Natural killer cell (primary cell): ENCODE measurements around the gene SNAPC4. TPM values are rescaled to one million over a fixed set of nuclear protein-coding genes. Genes with fewer than 3 reads are reported as not detected.

Source experiments
- ATAC-seq, 3 donors: fragments of 150-1000 bp in 2 of 3; fragments of 200-7000 bp in 1 of 3; cut with Tn5 transposase; 1 replicate in 1 of 3; 2 replicates in 2 of 3; pipeline ENCODE4 v1.10.0; 2021; ENCODE audit warnings: mild to moderate bottlenecking in 2 of 3, moderate library complexity in 2 of 3
- DNase-seq, 2 donors: peaks; one replicate each; pipeline versions ENCODE4 v3.0.0 to v3.0.0-alpha.2; 2013 to 2021; ENCODE audit warnings: mixed read lengths in 1 of 2
- H3K27ac ChIP-seq: one replicate; pipeline ENCODE4 v1.5.1; 2013; ENCODE audit warnings: mild to moderate bottlenecking, low read length
- H3K27me3 ChIP-seq: one replicate; pipeline ENCODE4 v1.6.1; 2013; ENCODE audit warnings: low read length; ENCODE audit not compliant: control insufficient read depth, insufficient read depth
- H3K36me3 ChIP-seq: one replicate; pipeline ENCODE4 v1.6.1; 2013; ENCODE audit warnings: low read length; ENCODE audit not compliant: control insufficient read depth, insufficient read depth
- H3K4me1 ChIP-seq: one replicate; pipeline ENCODE4 v1.6.1; 2013; ENCODE audit warnings: low read length; ENCODE audit not compliant: control insufficient read depth, insufficient read depth
- H3K4me3 ChIP-seq: one replicate; pipeline ENCODE4 v1.5.1; 2013; ENCODE audit warnings: low read length
- H3K9me3 ChIP-seq: one replicate; pipeline ENCODE4 v1.6.1; 2013; ENCODE audit warnings: low read length; ENCODE audit not compliant: control insufficient read depth, insufficient read depth
- H3K27ac Mint-ChIP-seq, 2 donors: one replicate each; pipeline ENCODE4 v1.8.0; 2022; ENCODE audit warnings: mild to moderate bottlenecking in 2 of 2, mixed read lengths in 2 of 2, moderate library complexity in 1 of 2
- H3K27me3 Mint-ChIP-seq, 2 donors: one replicate each; pipeline ENCODE4 v1.8.0; 2022; ENCODE audit warnings: low read depth in 2 of 2, mixed read lengths in 2 of 2
- H3K36me3 Mint-ChIP-seq: one replicate; pipeline ENCODE4 v1.8.0; 2022; ENCODE audit warnings: mixed read lengths
- H3K4me1 Mint-ChIP-seq, 2 donors: one replicate each; pipeline ENCODE4 v1.8.0; 2022; ENCODE audit warnings: mixed read lengths in 2 of 2
- H3K4me3 Mint-ChIP-seq: one replicate; pipeline ENCODE4 v1.8.0; 2022; ENCODE audit warnings: mild to moderate bottlenecking, moderate library complexity, mixed read lengths
- H3K9me3 Mint-ChIP-seq, 2 donors: one replicate each; pipeline ENCODE4 v1.8.0; 2022; ENCODE audit warnings: mixed read lengths in 2 of 2
- CTCF ChIP-seq: fragments of 200-600 bp; IDR thresholded peaks from one replicate; pipeline ENCODE4 v1.8.0; 2022; ENCODE audit warnings: antibody characterized with exemption
- WGBS: methylation state at CpG from one replicate; pipeline ENCODE4 v1.1.7; 2013; ENCODE audit warnings: missing lambda C conversion rate; ENCODE audit not compliant: insufficient coverage; 5-methylcytosine and 5-hydroxymethylcytosine counted together
- intact Hi-C: fragments of 100-400 bp; cut with micrococcal nuclease; formaldehyde crosslinking; loops from one replicate; pipeline ENCODE4 v1.14.2; 2022
- total RNA-seq, 4 donors: library from RNA; stranded (reverse); fragments of 120-200 nt in 1 of 4; gene quantifications; one replicate each; pipeline versions ENCODE4 v1.2.3 to v1.2.4, GENCODE V29; 2013 to 2022

SNAPC4 gene
- total RNA-seq, 3 donors from 2014 or later (not counting 1 experiment from before 2014, with no cell fraction given): 9.0 to 11.3 (median 9.4) TPM

DNA sequence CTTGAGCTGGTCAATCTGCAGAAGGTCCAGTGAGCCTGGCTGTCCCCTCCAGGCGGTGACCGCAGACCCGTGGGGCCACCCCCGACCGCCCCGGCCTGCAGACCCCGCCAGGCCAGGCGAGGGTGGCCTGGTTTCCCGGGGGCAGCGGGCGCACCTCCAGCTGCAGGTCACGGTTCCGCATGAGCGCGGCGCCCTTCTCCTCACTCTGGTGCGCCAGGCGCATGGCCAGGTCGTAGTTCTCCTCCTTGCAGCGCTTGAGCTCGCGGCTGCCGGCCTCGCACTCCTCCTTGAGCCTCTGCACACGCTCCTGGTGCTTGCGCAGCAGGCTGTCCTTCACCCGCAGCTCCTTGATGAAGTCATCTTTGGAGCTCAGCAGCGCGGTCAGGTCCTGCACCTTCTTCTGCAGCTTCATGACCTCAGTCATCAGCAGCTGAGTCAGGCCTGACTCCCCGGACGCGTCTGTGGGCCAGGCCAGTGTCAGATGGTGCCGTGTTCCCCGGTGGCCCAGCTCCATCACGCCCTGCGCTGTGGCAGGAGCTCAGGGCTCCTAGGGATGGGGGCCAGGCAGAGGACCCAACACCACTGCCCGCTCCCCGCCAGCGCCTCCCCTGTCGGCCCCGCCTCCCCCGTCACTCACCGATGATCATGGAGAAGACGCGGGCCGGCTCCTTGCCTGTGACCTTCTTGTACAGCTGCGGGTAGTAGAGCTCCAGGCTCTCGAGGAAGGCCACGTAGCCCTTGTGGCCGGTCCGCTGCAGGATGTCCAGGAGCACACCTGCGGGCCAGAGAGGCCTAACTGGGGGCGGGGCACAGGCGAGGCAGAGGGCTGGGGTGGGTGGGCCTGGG lies 29.1 kb downstream of the SNAPC4 start:
- Mint-ChIP-seq H3K27me3 (no peaks in the 10 kb centered on the region), H3K4me3 (no peak overlapping the region), H3K36me3 (no peaks in the 10 kb centered on the region), H3K9me3 (no peaks in the 10 kb centered on the region), H3K4me1 (no peaks in the 10 kb centered on the region), H3K27ac (no peak overlapping the region)
- H3K4me3 ChIP-seq: no peak overlapping the region
- DNase-seq (no peak), ATAC-seq (no peak)
- H3K36me3 ChIP-seq: no peaks in the 10 kb centered on the region
- 95% methylated on average over 54 of the region's 54 CpGs for WGBS
- no peak overlapping the region for H3K27ac ChIP-seq
- peaks cover 24% of the 10 kb centered on the region for H3K4me1 ChIP-seq
- peaks cover 3% of the 10 kb centered on the region for H3K27me3 ChIP-seq
- no peaks in the 10 kb centered on the region for H3K9me3 ChIP-seq
- no peak for TF ChIP-seq CTCF
- intact Hi-C loops: no loop called here

- DNase-seq: no peak
- H3K4me1 Mint-ChIP-seq: no peaks in the 10 kb centered on the region
- ATAC-seq: no peak
- Histone ChIP-seq H3K27me3 (peaks cover 3% of the 10 kb centered on the region), H3K27ac (no peak overlapping the region), H3K4me1 (peaks cover 29% of the 10 kb centered on the region), H3K4me3 (no peak overlapping the region), H3K9me3 (no peaks in the 10 kb centered on the region), H3K36me3 (no peaks in the 10 kb centered on the region)
- no peak overlapping the region for H3K4me3 Mint-ChIP-seq
- 96% methylated on average over 19 of the region's 19 CpGs for WGBS
- H3K27ac Mint-ChIP-seq: no peak overlapping the region
- no peaks in the 10 kb centered on the region for H3K9me3 Mint-ChIP-seq
- no peaks in the 10 kb centered on the region for H3K27me3 Mint-ChIP-seq
- no peaks in the 10 kb centered on the region for H3K36me3 Mint-ChIP-seq
- no peak for TF ChIP-seq CTCF
- intact Hi-C loops: no loop called here
Measured at GRCh38 chr9:136370037-136370436, 29.9 kb downstream of the SNAPC4 start.

- H3K4me3 Mint-ChIP-seq: no peak overlapping the region
- H3K36me3 ChIP-seq: no peaks in the 10 kb centered on the region
- DNase-seq (no peak), ATAC-seq (no peak)
- no peak overlapping the region for H3K27ac ChIP-seq
- H3K9me3 Mint-ChIP-seq: no peaks in the 10 kb centered on the region
- peaks cover 3% of the 10 kb centered on the region for H3K27me3 ChIP-seq
- H3K36me3 Mint-ChIP-seq: no peaks in the 10 kb centered on the region
- H3K4me3 ChIP-seq: no peak overlapping the region
- 88% methylated on average over 18 of the region's 18 CpGs for WGBS
- no peak for TF ChIP-seq CTCF
- H3K4me1 Mint-ChIP-seq: no peaks in the 10 kb centered on the region
- no peaks in the 10 kb centered on the region for H3K27me3 Mint-ChIP-seq
- intact Hi-C loops: loop anchor here (10.0 kb wide), 1 partner anchor 53 kb away; no protein-coding TSS in a partner anchor
- no peaks in the 10 kb centered on the region for H3K9me3 ChIP-seq
- no peak overlapping the region for H3K27ac Mint-ChIP-seq
- H3K4me1 ChIP-seq: peaks cover 34% of the 10 kb centered on the region
Measured at GRCh38 chr9:136368190-136368589, 31.8 kb downstream of the SNAPC4 start.
